NCI-H82 (cell line): ENCODE results near the gene IL17RD.
"Not testable (repeated sequence)": the region's sequence is repeated elsewhere in the genome, so short reads cannot be mapped to it uniquely, and the experiment has no call there.

Source experiments
- DNase-seq: peaks from one replicate; lab custom pipeline; 2025; lab: John Stamatoyannopoulos, UW

The IL17RD gene

GRCh38 chr3:57093489-57093888, 71.7 kb downstream of the IL17RD start:
- DNase-seq, result no peak

- no peak for DNase-seq
Measured at GRCh38 chr3:57091521-57092273, 73.5 kb downstream of the IL17RD start.

GRCh38 chr3:57089043-57089442, 76.1 kb downstream of the IL17RD start:
- DNase-seq, result no peak

DNA sequence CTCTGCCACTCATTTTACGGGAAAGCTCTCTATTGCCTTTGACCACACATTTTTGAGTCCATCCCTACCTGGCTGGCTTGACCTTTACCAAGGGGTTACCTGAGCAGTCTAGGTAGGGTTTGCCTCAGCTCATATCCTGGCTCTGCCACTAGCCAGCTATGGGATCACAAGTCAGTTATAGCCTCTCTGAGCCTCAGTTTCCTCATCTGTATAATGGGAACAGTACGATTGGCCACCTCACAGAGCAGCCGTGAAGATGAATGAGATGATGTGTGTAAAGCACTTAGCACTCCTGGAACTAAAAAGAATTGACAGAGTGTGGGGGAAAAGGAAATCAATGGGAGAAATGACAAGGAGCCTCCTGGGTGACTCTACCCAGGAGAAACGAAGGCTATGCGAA, 76.7 kb downstream of the IL17RD start:
- DNase-seq, result no peak

DNA sequence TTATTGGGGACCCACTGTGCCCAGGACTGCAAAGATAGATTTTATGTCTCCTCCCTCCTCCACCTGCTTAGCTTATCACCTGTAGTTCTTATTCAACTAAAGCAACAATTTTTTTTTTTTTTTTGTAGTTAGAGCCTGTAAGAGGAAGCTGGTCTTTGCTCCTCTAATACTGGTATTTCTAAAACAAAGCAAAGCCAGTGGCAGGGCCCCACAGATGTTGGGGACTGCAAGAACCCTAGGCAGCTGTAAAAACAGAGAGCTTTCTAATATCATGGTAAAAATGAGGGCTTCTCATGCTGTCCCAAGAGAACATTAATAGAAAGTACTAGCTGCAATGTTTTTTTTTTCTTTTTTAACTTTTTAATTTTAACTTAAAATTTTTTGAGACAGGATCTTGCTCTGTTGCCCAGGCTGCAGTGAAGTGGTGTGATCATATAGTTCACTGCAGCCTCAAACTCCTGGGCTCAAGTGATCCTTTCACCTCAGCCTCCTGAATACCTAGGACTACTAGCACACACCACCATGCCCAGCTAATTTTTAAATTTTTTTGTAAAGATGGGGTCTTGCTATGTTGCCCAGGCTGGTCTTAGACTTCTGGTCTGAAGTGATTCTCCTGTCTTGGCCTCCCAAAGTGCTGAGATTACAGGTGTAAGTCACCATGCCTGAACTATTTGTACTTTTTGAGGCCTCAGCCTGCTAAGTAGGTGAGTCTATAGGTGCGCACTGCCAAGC, 77.6 kb downstream of the IL17RD start:
- no peak for DNase-seq

GRCh38 chr3:57086201-57086600, 79.0 kb downstream of the IL17RD start:
- DNase-seq, result no peak

DNA sequence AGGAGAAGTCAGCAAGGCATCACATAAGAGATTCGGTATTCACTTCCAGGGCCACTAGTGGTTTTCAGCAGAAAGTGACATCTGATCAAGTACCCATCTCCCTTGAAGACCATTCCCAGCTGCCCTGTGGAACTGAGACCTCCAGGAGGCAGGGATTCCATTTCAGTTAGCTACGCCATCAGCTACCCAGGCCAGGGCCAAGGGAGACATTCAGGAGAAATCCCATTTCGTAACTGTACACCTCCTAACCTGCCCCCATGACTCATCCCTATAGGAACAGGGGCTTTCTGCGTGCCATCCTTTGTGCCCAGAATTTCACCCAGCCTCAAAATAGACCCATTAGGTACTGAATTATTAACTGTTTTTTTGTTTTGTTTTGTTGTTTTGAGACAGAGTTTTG, 79.9 kb downstream of the IL17RD start:
- no peak for DNase-seq

DNA sequence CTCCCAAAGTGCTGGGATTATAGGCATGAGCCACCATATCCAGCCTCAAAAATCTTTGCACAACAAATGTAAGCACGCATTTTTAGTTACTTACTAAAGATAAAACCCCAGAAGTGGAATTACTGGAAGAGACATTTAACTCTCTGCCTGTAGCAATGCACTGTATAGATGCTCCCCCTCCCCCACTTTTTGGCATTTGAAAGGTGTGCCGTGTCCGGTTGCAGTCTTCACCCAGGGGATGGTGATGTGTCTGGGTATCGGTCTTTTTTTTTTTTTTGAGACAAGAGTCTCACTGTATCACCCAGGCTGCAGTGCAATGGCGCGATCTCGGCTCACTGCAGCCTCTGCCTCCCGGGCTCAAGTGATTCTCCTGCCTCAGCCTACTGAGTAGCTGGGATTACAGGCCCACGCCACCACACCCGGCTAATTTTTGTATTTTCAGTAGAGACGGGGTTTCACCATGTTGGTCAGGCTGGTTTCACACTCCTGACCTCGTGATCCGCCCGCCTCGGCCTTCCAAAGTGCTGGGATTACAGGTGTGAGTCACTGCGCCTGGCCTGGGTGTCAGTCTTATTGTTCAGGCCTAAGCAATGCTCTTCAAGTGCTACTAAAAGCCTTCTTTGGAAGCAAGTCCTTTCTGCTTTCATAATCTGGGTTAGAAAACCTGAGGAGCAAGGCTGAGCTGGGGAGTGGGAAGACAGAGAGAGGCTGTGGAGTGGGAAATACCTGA, 81.7 kb downstream of the IL17RD start:
- DNase-seq, result not testable (repeated sequence)

DNA sequence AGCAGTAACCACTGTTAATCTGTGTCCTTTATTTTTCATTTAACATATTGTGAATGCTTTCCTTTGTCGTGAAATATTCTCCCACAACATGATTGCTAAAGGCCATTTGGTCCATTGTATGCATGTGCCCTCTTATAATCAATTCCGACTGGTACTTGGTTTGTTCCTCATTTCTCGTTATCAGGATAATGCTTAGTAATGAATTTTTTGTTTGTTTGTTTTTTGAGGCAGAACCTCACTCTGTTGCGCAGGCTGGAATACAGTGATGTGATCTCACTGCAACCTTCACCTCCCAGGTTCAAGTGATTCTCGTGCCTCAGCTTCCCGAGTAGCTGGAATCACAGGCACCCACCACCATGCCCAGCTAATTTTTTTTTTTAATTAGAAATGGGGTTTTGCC, 82.7 kb downstream of the IL17RD start:
- DNase-seq, result no peak

DNA sequence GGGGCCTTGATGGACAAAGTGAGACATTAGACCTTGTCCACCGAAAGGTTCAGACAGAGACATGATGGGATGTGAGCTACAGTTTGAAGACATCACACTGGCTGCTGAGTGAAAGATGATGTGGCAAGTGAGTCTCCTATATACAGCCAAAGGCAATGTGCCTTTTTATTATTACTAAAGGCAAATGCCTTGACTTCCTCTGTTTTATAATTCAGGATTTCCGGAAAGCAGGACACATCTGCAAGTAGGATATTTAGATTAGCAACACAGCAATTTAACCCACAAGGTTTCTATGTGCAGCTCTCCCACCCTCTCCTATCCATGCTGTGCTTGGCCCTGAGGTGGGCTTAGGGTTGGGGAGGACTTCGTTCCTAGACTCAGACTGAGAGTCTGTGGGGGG, 84.0 kb downstream of the IL17RD start:
- no peak for DNase-seq

- no peak for DNase-seq
Measured at GRCh38 chr3:57080171-57080570, 85.0 kb downstream of the IL17RD start.

- DNase-seq, result no peak
Measured at GRCh38 chr3:57079474-57079831, 85.7 kb downstream of the IL17RD start.

- DNase-seq, result peak; percentile 44
Measured at GRCh38 chr3:57078635-57079473, 86.3 kb downstream of the IL17RD start.

DNA sequence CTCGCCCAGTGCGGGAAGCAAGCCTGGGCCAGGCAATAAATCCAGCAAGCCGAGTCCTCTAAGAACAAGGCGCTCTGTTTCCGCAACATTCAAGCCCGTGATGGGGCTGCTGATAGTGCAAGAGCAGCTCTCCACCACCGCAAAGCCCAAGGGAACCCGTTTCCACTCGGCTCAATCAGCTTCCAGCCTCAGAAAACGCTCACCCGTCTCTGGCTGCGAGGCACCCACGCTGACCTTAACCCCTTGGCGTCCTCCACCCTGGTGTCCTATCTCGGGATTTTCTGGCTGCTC, 86.9 kb downstream of the IL17RD start:
- DNase-seq, result peak; percentile 37

GRCh38 chr3:57077630-57078343, 87.4 kb downstream of the IL17RD start:
- DNase-seq, result no peak

- no peak for DNase-seq
Measured at GRCh38 chr3:57076422-57076951, 88.7 kb downstream of the IL17RD start.

GRCh38 chr3:57074135-57074534, 91.0 kb downstream of the IL17RD start:
- no peak for DNase-seq

GRCh38 chr3:57073628-57074027, 91.5 kb downstream of the IL17RD start:
- DNase-seq, result no peak

GRCh38 chr3:57069503-57069902, 95.7 kb downstream of the IL17RD start:
- no peak for DNase-seq

DNA sequence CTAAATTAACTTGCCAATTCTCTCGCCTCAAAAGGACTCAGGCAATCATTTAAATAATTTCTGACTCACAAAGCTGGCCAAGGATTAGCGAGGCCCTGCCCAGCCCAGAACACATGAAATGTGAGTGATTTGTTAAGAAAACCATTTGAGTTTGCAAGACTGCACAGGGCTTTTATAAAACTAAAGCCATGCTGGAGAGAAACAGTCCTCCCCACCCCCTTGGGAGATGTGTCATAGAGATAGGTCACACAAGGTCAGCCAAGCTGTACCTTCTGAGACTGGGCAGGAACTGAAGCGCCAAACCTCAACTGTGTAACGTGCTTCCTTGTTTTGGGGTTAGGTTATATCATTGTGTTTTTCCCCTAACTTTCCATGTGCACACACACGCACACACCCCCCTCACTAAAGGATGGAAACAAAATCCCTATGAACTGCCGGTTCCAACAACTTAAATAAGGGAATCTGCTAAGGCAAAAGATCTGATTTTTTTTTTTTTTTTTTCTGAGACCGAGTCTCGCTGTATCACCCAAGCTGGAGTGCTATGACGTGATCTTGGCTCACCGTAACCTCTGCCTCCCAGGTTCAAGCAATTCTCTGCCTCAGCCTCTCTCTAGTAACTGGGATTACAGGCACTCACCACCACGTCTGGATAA, 96.6 kb downstream of the IL17RD start:
- DNase-seq, result peak; percentile 4

DNA sequence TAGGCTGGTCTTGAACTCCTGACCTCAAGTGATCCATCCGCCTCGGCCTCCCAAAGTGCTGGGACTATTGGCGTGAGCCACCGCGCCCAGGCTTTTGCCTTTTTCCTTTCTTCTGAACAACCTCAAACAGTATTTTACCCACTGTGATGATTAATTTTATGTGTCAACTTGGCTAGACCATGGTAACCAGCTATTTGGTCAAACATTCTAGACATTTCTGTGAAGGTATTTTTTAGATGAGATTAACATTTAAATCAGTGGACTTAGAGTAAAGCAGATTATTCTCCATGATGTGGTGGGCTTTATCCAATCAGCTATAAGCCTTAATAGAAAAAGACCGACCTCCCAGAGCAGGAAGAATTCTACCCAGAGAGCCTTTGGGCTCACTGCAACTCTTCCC, 98.7 kb downstream of the IL17RD start:
- DNase-seq, result peak; percentile 9
